Naive B cell (primary cell): ENCODE measurements around the gene KCNJ13. TPM values are rescaled to one million over a fixed set of nuclear protein-coding genes. Genes with fewer than 3 reads are reported as not detected.
A peak's percentile ranks its signal among the peaks of the same experiment; 100 is the strongest.
"Not testable (repeated sequence)": the region's sequence is repeated elsewhere in the genome, so short reads cannot be mapped to it uniquely, and the experiment has no call there.

Experiments used
- ATAC-seq, 2 donors: fragments of 150-1000 bp; cut with Tn5 transposase; 2 replicates each; pipeline ENCODE4 v1.10.0; 2021; ENCODE audit warnings: low read depth in 2 of 2, mild to moderate bottlenecking in 2 of 2, moderate library complexity in 2 of 2
- DNase-seq: peaks from one replicate; pipeline ENCODE4 v3.0.0; 2022
- H3K27ac Mint-ChIP-seq, 6 donors: one replicate each; pipeline ENCODE4 v1.8.0; 2020 to 2022; ENCODE audit warnings: mild to moderate bottlenecking in 6 of 6, mixed read lengths in 6 of 6, moderate library complexity in 5 of 6, inconsistent platforms in 2 of 6
- H3K27me3 Mint-ChIP-seq, 3 donors: one replicate each; pipeline ENCODE4 v1.8.0; 2021 to 2022; ENCODE audit warnings: mixed read lengths in 3 of 3, mild to moderate bottlenecking in 1 of 3
- H3K36me3 Mint-ChIP-seq, 2 donors: one replicate each; pipeline ENCODE4 v1.8.0; 2020 to 2022; ENCODE audit warnings: mixed read lengths in 2 of 2, inconsistent platforms in 1 of 2, mild to moderate bottlenecking in 1 of 2
- H3K4me1 Mint-ChIP-seq, 3 donors: one replicate each; pipeline ENCODE4 v1.8.0; 2020 to 2022; ENCODE audit warnings: mixed read lengths in 3 of 3, inconsistent platforms in 1 of 3, mild to moderate bottlenecking in 1 of 3, moderate library complexity in 1 of 3
- H3K4me3 Mint-ChIP-seq, 8 donors: one replicate each; pipeline ENCODE4 v1.8.0; 2020 to 2022; ENCODE audit warnings: mild to moderate bottlenecking in 8 of 8, mixed read lengths in 8 of 8, moderate library complexity in 8 of 8, inconsistent platforms in 2 of 8
- H3K9me3 Mint-ChIP-seq, 7 donors: one replicate each; pipeline ENCODE4 v1.8.0; 2020 to 2022; ENCODE audit warnings: mixed read lengths in 7 of 7, mild to moderate bottlenecking in 5 of 7, inconsistent platforms in 2 of 7, moderate library complexity in 1 of 7
- polyA plus RNA-seq, 6 donors: library from polyadenylated mRNA; unstranded; fragments of 300-500 nt; fragmentation: Illumina TruSeq; gene quantifications; one replicate each; pipeline ENCODE4 v1.2.3, GENCODE V29; 2021; ENCODE audit warnings: low read depth in 6 of 6

The KCNJ13 gene
- polyA plus RNA-seq, 6 donors from 2014 or later, result 0.18 to 0.71 (median 0.27) TPM; not detected in 3

- DNase-seq (no peak), ATAC-seq (no peak)
- Mint-ChIP-seq H3K27ac (peak overlapping the region in 3 of 6 donors; percentile 5 to 72 (median 14)), H3K4me3 (no peak overlapping the region), H3K4me1 (no peaks in the 10 kb centered on the region), H3K36me3 (peaks cover 9 to 24% of the 10 kb centered on the region in 2 donors), H3K27me3 (no peaks in the 10 kb centered on the region), H3K9me3 (no peaks in the 10 kb centered on the region)
These were observed 27.0 kb downstream of the KCNJ13 start for GRCh38 chr2:232749331-232749730.

GRCh38 chr2:232748038-232748437 lies 28.3 kb downstream of the KCNJ13 start:
- ATAC-seq, result no peak
- Mint-ChIP-seq H3K36me3 (peaks cover 9 to 24% of the 10 kb centered on the region in 2 donors), H3K9me3 (no peaks in the 10 kb centered on the region), H3K4me3 (no peak overlapping the region), H3K27ac (peak overlapping the region in 3 of 6 donors; percentile 67 to 72 (median 70)), H3K27me3 (no peaks in the 10 kb centered on the region), H3K4me1 (peaks cover under 1 to 2% (median 2%) of the 10 kb centered on the region in 3 donors)
- DNase-seq, result no peak

- Mint-ChIP-seq H3K36me3 (peaks cover 9 to 18% of the 10 kb centered on the region in 2 donors), H3K27ac (peak overlapping the region in 1 of 6 donors; percentile 70), H3K9me3 (no peaks in the 10 kb centered on the region), H3K4me3 (no peak overlapping the region), H3K27me3 (no peaks in the 10 kb centered on the region), H3K4me1 (peaks cover 8 to 16% (median 16%) of the 10 kb centered on the region in 3 donors)
- no peak for ATAC-seq
- DNase-seq, result no peak
These were observed 31.4 kb downstream of the KCNJ13 start for GRCh38 chr2:232744963-232745362.

- peaks cover 8 to 16% (median 16%) of the 10 kb centered on the region in 3 donors for H3K4me1 Mint-ChIP-seq
- DNase-seq (no peak), ATAC-seq (no peak)
- H3K36me3 Mint-ChIP-seq, result peaks cover 0 to 8% of the 10 kb centered on the region in 2 donors
- H3K4me3 Mint-ChIP-seq, result peak overlapping the region in 1 of 8 donors; percentile 11
- H3K9me3 Mint-ChIP-seq, result no peaks in the 10 kb centered on the region
- no peaks in the 10 kb centered on the region for H3K27me3 Mint-ChIP-seq
- peak overlapping the region in 3 of 6 donors; percentile 0 to 76 (median 53) for H3K27ac Mint-ChIP-seq
These were observed 34.4 kb downstream of the KCNJ13 start for GRCh38 chr2:232741972-232742371.

GRCh38 chr2:232741294-232741693 lies 35.1 kb downstream of the KCNJ13 start:
- H3K27me3 Mint-ChIP-seq, result no peaks in the 10 kb centered on the region
- H3K4me3 Mint-ChIP-seq, result no peak overlapping the region
- peaks cover 0 to 9% of the 10 kb centered on the region in 2 donors for H3K36me3 Mint-ChIP-seq
- no peak for DNase-seq
- H3K4me1 Mint-ChIP-seq, result peaks cover 8 to 16% (median 16%) of the 10 kb centered on the region in 3 donors
- no peaks in the 10 kb centered on the region for H3K9me3 Mint-ChIP-seq
- ATAC-seq, result no peak
- peak overlapping the region in 2 of 6 donors; percentile 57 to 89 for H3K27ac Mint-ChIP-seq

- peak overlapping the region in 1 of 6 donors; percentile 28 for H3K27ac Mint-ChIP-seq
- no peak for ATAC-seq
- peaks cover 19 to 26% of the 10 kb centered on the region in 2 donors for H3K36me3 Mint-ChIP-seq
- H3K4me3 Mint-ChIP-seq, result no peak overlapping the region
- H3K27me3 Mint-ChIP-seq, result no peaks in the 10 kb centered on the region
- DNase-seq, result no peak
- peaks cover 3 to 20% (median 12%) of the 10 kb centered on the region in 3 donors for H3K4me1 Mint-ChIP-seq
- no peaks in the 10 kb centered on the region for H3K9me3 Mint-ChIP-seq
These were observed 44.9 kb downstream of the KCNJ13 start for GRCh38 chr2:232731470-232731869.

GRCh38 chr2:232728785-232729184 lies 47.6 kb downstream of the KCNJ13 start:
- ATAC-seq (no peak), DNase-seq (no peak)
- H3K4me3 Mint-ChIP-seq, result peak overlapping the region in 1 of 8 donors; percentile 50
- no peaks in the 10 kb centered on the region for H3K9me3 Mint-ChIP-seq
- peaks cover 35 to 37% of the 10 kb centered on the region in 2 donors for H3K36me3 Mint-ChIP-seq
- H3K27ac Mint-ChIP-seq, result no peak overlapping the region
- peaks cover 3 to 20% (median 12%) of the 10 kb centered on the region in 3 donors for H3K4me1 Mint-ChIP-seq
- H3K27me3 Mint-ChIP-seq, result no peaks in the 10 kb centered on the region

- no peak for DNase-seq
- Mint-ChIP-seq H3K27me3 (no peaks in the 10 kb centered on the region), H3K9me3 (no peaks in the 10 kb centered on the region), H3K27ac (no peak overlapping the region), H3K36me3 (peaks cover 48 to 55% of the 10 kb centered on the region in 2 donors), H3K4me3 (no peak overlapping the region), H3K4me1 (peaks cover 22 to 30% (median 29%) of the 10 kb centered on the region in 3 donors)
- ATAC-seq, result no peak
These were observed 53.3 kb downstream of the KCNJ13 start for GRCh38 chr2:232723027-232723426.

GRCh38 chr2:232721882-232722281 lies 54.5 kb downstream of the KCNJ13 start:
- Mint-ChIP-seq H3K27ac (peak overlapping the region in 4 of 6 donors; percentile 11 to 79 (median 54)), H3K4me1 (peaks cover 19 to 37% (median 32%) of the 10 kb centered on the region in 3 donors), H3K4me3 (no peak overlapping the region), H3K9me3 (no peaks in the 10 kb centered on the region), H3K27me3 (no peaks in the 10 kb centered on the region), H3K36me3 (peaks cover 39 to 49% of the 10 kb centered on the region in 2 donors)
- DNase-seq (no peak), ATAC-seq (no peak)

- Mint-ChIP-seq H3K27ac (peak overlapping the region in 3 of 6 donors; percentile 2 to 16 (median 11)), H3K4me1 (peaks cover 19 to 37% (median 35%) of the 10 kb centered on the region in 3 donors), H3K4me3 (no peak overlapping the region), H3K9me3 (no peaks in the 10 kb centered on the region), H3K36me3 (peaks cover 42 to 49% of the 10 kb centered on the region in 2 donors), H3K27me3 (no peaks in the 10 kb centered on the region)
- ATAC-seq (no peak), DNase-seq (no peak)
These were observed 55.1 kb downstream of the KCNJ13 start for GRCh38 chr2:232721261-232721660.

GRCh38 chr2:232720056-232720455 lies 56.3 kb downstream of the KCNJ13 start:
- H3K4me3 Mint-ChIP-seq, DNase-seq, ATAC-seq, H3K27ac Mint-ChIP-seq, H3K27me3 Mint-ChIP-seq, H3K9me3 Mint-ChIP-seq: not testable (repeated sequence)
- H3K4me1 Mint-ChIP-seq, result peaks cover 22 to 46% (median 37%) of the 10 kb centered on the region in 3 donors
- peaks cover 38 to 40% of the 10 kb centered on the region in 2 donors for H3K36me3 Mint-ChIP-seq

Other genes with a start within 250 kb of the KCNJ13 start
- not detected for gene CHRNG, start 236.9 kb downstream of the KCNJ13 start, polyA plus RNA-seq
- 1 to 10 TPM; 2.6 to 9.2 (median 7.9) TPM for gene TIGD1, start 226.0 kb downstream of the KCNJ13 start, polyA plus RNA-seq
- gene EIF4E2, start 225.9 kb downstream of the KCNJ13 start, polyA plus RNA-seq, result 10 to 100 TPM; 51.0 to 69.0 (median 63.1) TPM
- not detected for gene EFHD1, start 143.0 kb downstream of the KCNJ13 start, polyA plus RNA-seq
- gene GIGYF2, start 79.2 kb downstream of the KCNJ13 start, polyA plus RNA-seq, result 10 to 100 TPM in 5 of 6 donors, 1 to 10 TPM in 1; 9.6 to 33.6 (median 18.3) TPM
- gene SNORC, start 93.7 kb upstream of the KCNJ13 start, polyA plus RNA-seq, result under 1 TPM in 1 of 6 donors, not detected in 5; 0.12 TPM
- gene NGEF, start 236.7 kb upstream of the KCNJ13 start, polyA plus RNA-seq, result under 1 TPM in 1 of 6 donors, not detected in 5; 0.74 TPM